K562 (cell line): ENCODE measurements around the gene CFAP58. TPM values are rescaled to one million over a fixed set of nuclear protein-coding genes. Genes with fewer than 3 reads are reported as not detected.

Source experiments
- ATAC-seq: fragments of 200-7000 bp; cut with Tn5 transposase; 3 replicates; pipeline ENCODE4 v1.9.1; 2020; ENCODE audit warnings: moderate library complexity
- Bru-seq: library from RNA; stranded (reverse); fragments of 400-500 nt; gene quantifications from one replicate; lab custom pipeline; 2021; lab: Mats Ljungman, UMichigan
- BruChase-seq, 2 experiments: library from RNA; stranded (reverse); fragments of 400-500 nt; gene quantifications; one replicate each; lab custom pipeline; 2021; lab: Mats Ljungman, UMichigan
- BruUV-seq: library from RNA; stranded (reverse); fragments of 400-500 nt; replicated peaks from 2 replicates; lab custom pipeline; 2021; lab: Mats Ljungman, UMichigan
- CTCF ChIA-PET: fragments of 300-600 bp; formaldehyde crosslinking; extraction: SDS; loops from one replicate; lab custom pipeline; 2021; ENCODE audit warnings: low intra/inter-chr PET ratio; lab: Yijun Ruan, JAX
- POLR2A ChIA-PET: fragments of 300-600, 350-650 bp; sonication (Branson Sonifier 250); formaldehyde crosslinking; extraction: SDS; loops from one replicate; lab custom pipeline; 2021; ENCODE audit warnings: antibody characterized with exemption, inconsistent platforms; lab: Yijun Ruan, JAX
- DNase-seq, 4 experiments: peaks; one replicate each; pipeline versions ENCODE4 v3.0.0 to v3.0.0-alpha.2; 2011 to 2018; ENCODE audit warnings: low spot score in 3 of 4, mixed read lengths in 3 of 4; ENCODE audit errors: extremely low read depth in 1 of 4
- FAIRE-seq: peaks from 2 replicates; lab custom pipeline; 2011; peaks lifted over from hg19 to GRCh38; lab: Jason Lieb, UNC
- H2AFZ ChIP-seq: 2 replicates; pipeline ENCODE4 v1.6.0; 2011; ENCODE audit warnings: low read depth, low read length, control low read depth, inconsistent platforms
- H3K27ac ChIP-seq: fragments of 200-600 bp; 3 replicates; pipeline ENCODE4 v1.8.0; 2011; ENCODE audit warnings: low read depth, mild to moderate bottlenecking, control low read depth, inconsistent platforms, low read length, moderate library complexity, mixed read lengths; ENCODE audit errors: extremely low read depth
- H3K27me3 ChIP-seq, 2 experiments: fragments of 300-600 bp in 1 of 2; 2 replicates in 1 of 2; 3 replicates in 1 of 2; pipeline versions ENCODE4 v1.6.0 to v1.8.0; 2011; ENCODE audit warnings: inconsistent platforms in 2 of 2, low read length in 2 of 2, mild to moderate bottlenecking in 1 of 2, mixed read lengths in 1 of 2, moderate library complexity in 1 of 2; ENCODE audit not compliant: control insufficient read depth in 2 of 2, insufficient read depth in 2 of 2
- H3K36me3 ChIP-seq: fragments of 300-600 bp; 3 replicates; pipeline ENCODE4 v1.8.0; 2011; ENCODE audit warnings: mild to moderate bottlenecking, low read length, inconsistent platforms; ENCODE audit not compliant: control insufficient read depth, insufficient read depth
- H3K4me1 ChIP-seq, 2 experiments: fragments of 200-600 bp in 1 of 2; replicated peaks in 1 of 2; 2 replicates in 1 of 2; 3 replicates in 1 of 2; pipeline versions ENCODE4 v1.5.1 to v1.8.0; 2011; ENCODE audit warnings: inconsistent platforms in 2 of 2, low read length in 2 of 2, mild to moderate bottlenecking in 1 of 2, mixed read lengths in 1 of 2, moderate library complexity in 1 of 2; ENCODE audit not compliant: control insufficient read depth in 2 of 2, insufficient read depth in 2 of 2
- H3K4me2 ChIP-seq: 2 replicates; pipeline ENCODE4 v1.6.1; 2011; ENCODE audit warnings: low read length, control low read depth, inconsistent platforms, mixed read lengths; ENCODE audit not compliant: insufficient read depth
- H3K4me3 ChIP-seq: fragments of 200-600 bp; sonication (generic), shearing (Covaris generic); 2 replicates; pipeline ENCODE4 v1.5.1; 2016; ENCODE audit warnings: control low read depth, inconsistent platforms
- H3K79me2 ChIP-seq: fragments of 200-600 bp; 3 replicates; pipeline ENCODE4 v1.8.0; 2011; ENCODE audit warnings: low read length, inconsistent platforms; ENCODE audit not compliant: control insufficient read depth, insufficient read depth
- H3K9ac ChIP-seq, 2 experiments: 2 replicates each; pipeline versions ENCODE4 v1.6.0 to v1.6.1; 2011; ENCODE audit warnings: low read depth in 2 of 2, low read length in 2 of 2, control low read depth in 1 of 2, inconsistent platforms in 1 of 2, mild to moderate bottlenecking in 1 of 2, mixed read lengths in 1 of 2; ENCODE audit not compliant: insufficient read depth in 1 of 2
- H3K9me1 ChIP-seq: one replicate; pipeline ENCODE4 v1.6.0; 2011; ENCODE audit warnings: inconsistent platforms, mild to moderate bottlenecking, low read length, moderate library complexity; ENCODE audit not compliant: control insufficient read depth, insufficient read depth
- H3K9me3 ChIP-seq: replicated peaks from 2 replicates; pipeline ENCODE4 v1.5.1; 2011; ENCODE audit warnings: low read depth, low read length, inconsistent platforms; ENCODE audit not compliant: control insufficient read depth, insufficient read depth
- H4K20me1 ChIP-seq: replicated peaks from 2 replicates; pipeline ENCODE4 v1.6.1; 2011; ENCODE audit warnings: low read length, inconsistent platforms, mixed read lengths; ENCODE audit not compliant: control insufficient read depth, insufficient read depth
- GABPA ChIP-seq: fragments of 200-800 bp; sonication (Bioruptor generic); conservative IDR thresholded peaks from 2 replicates; pipeline ENCODE4 v1.6.1; 2016; ENCODE audit warnings: low read depth, missing genetic modification characterization, missing compliant biosample characterization
- GABPB1 ChIP-seq: sonication (generic); formaldehyde crosslinking; IDR thresholded peaks from 2 replicates; pipeline ENCODE4 v1.8.0; 2022; ENCODE audit warnings: mild to moderate bottlenecking, missing genetic modification reagents
- HCFC1 ChIP-seq: IDR thresholded peaks from 2 replicates; pipeline ENCODE4 v1.6.1; 2012; ENCODE audit warnings: low read depth, low read length, improper control_type of control experiment
- PHTF2 ChIP-seq: fragments of 250-450 bp; sonication (Bioruptor Pico); IDR thresholded peaks from 2 replicates; pipeline ENCODE4 v1.5.0; 2021; ENCODE audit warnings: mild to moderate bottlenecking
- TBP ChIP-seq: optimal IDR thresholded peaks from 2 replicates; pipeline ENCODE3; 2011; ENCODE audit warnings: low read depth, low read length, improper control_type of control experiment
- ZFP36 ChIP-seq: fragments of 150-350 bp; IDR thresholded peaks from 2 replicates; pipeline ENCODE4 v1.6.1; 2018; ENCODE audit warnings: low read length, low read depth; ENCODE audit not compliant: partially characterized antibody
- WGBS: fragments of 100-300 bp; shearing (Covaris generic); methylation state at CpG from one replicate; pipeline ENCODE4 v1.1.6; 2016; ENCODE audit warnings: low coverage, mixed read lengths; ENCODE audit not compliant: insufficient coverage; ENCODE audit errors: missing lambda C conversion rate; 5-methylcytosine and 5-hydroxymethylcytosine counted together
- in situ Hi-C: fragments of 300-500 bp; cut with MboI; formaldehyde crosslinking; loops from 4 replicates; pipeline ENCODE4 v1.15.0; 2018; ENCODE audit warnings: inconsistent platforms, mixed read lengths
- intact Hi-C: fragments of 100-400 bp; cut with micrococcal nuclease; formaldehyde crosslinking; loops from 2 replicates; pipeline ENCODE4 v1.14.2; 2022
- long read RNA-seq, 3 experiments: library from polyadenylated mRNA in 2 of 3; library from RNA in 1 of 3; unstranded in 2 of 3; stranded (forward) in 1 of 3; transcript quantifications; one replicate each; pipeline ENCODE4 v2.0.0, GENCODE V29; 2019 to 2022
- polyA minus RNA-seq, 3 experiments: library from RNA; depleted of rRNA, polyadenylated mRNA; stranded (reverse); fragments of >200 nt; gene quantifications; 2 replicates each; pipeline ENCODE4 v1.2.3, GENCODE V29; 2011
- polyA plus RNA-seq, 8 experiments: library from polyadenylated mRNA; depleted of rRNA in 4 of 8; stranded (reverse) in 5 of 8; unstranded in 3 of 8; fragments of >200 nt; fragmentation: Nextera tagmentation in 2 of 8; fragmentation: Illumina TruSeq in 1 of 8; extraction: Ambion mirVana in 2 of 8; extraction: Trizol in 1 of 8; gene quantifications; 2 replicates each; pipeline versions ENCODE4 v1.2.1 to v1.2.3, GENCODE V29; 2011 to 2014; ENCODE audit warnings: inconsistent platforms in 1 of 8, missing spikeins in 1 of 8
- total RNA-seq, 7 experiments: library from RNA; depleted of rRNA in 6 of 7; stranded (reverse); fragments of >200 nt in 6 of 7; fragmentation: Illumina TruSeq in 2 of 7; extraction: Trizol in 2 of 7; gene quantifications; 2 replicates each; pipeline versions ENCODE4 v1.2.1 to v1.2.3, GENCODE V29; 2011 to 2021; ENCODE audit warnings: low replicate concordance in 1 of 7
- TF ChIP-seq, protein P1 (sequence below), 2 experiments: fragments of 450-650 bp; conservative IDR thresholded peaks; 2 replicates each; pipeline ENCODE4 v1.6.1; 2017; ENCODE audit warnings: mild to moderate bottlenecking in 2 of 2, moderate library complexity in 2 of 2
- TF ChIP-seq, protein P2 (sequence below): sonication (generic); formaldehyde crosslinking; IDR thresholded peaks from 2 replicates; pipeline ENCODE4 v1.8.0; 2022; ENCODE audit warnings: missing genetic modification reagents, mild to moderate bottlenecking, moderate library complexity, borderline replicate concordance

Gene CFAP58, protein sequence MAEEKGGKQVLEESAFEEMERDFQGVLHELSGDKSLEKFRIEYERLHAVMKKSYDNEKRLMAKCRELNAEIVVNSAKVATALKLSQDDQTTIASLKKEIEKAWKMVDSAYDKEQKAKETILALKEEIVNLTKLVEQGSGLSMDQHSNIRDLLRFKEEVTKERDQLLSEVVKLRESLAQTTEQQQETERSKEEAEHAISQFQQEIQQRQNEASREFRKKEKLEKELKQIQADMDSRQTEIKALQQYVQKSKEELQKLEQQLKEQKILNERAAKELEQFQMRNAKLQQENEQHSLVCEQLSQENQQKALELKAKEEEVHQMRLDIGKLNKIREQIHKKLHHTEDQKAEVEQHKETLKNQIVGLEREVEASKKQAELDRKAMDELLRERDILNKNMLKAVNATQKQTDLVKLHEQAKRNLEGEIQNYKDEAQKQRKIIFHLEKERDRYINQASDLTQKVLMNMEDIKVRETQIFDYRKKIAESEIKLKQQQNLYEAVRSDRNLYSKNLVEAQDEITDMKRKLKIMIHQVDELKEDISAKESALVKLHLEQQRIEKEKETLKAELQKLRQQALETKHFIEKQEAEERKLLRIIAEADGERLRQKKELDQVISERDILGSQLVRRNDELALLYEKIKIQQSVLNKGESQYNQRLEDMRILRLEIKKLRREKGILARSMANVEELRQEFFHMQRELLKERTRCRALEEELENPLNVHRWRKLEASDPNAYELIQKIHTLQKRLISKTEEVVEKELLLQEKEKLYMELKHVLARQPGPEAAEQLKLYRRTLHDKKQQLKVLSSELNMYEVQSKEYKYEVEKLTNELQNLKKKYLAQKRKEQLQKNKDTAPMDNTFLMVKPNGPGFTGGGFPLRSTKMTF
- 0.30 and 3.4 TPM in 2 replicates for total RNA-seq (2011; cell fraction: chromatin; rRNA removed; ENCODE audit: low replicate concordance)
- total RNA-seq (2011; cell fraction: nucleolus; rRNA removed) = 0.33 and 0.92 TPM in 2 replicates
- 1.1 and 1.2 TPM in 2 replicates for total RNA-seq (2011; cell fraction: nucleoplasm; rRNA removed)
- total RNA-seq (2014; rRNA removed) (0.45 and 2.0 TPM in 2 replicates), total RNA-seq (2014; rRNA removed; fragmentation: Illumina TruSeq; extraction: Trizol) (0.98 and 1.2 TPM in 2 replicates), total RNA-seq (2015; rRNA removed; fragmentation: Illumina TruSeq; extraction: Trizol) (0.54 and 0.68 TPM in 2 replicates), total RNA-seq (2021) (0.60 and 0.69 TPM in 2 replicates), polyA plus RNA-seq (2011; rRNA removed) (0.62 and 1.2 TPM in 2 replicates), polyA plus RNA-seq (2014; fragmentation: Illumina TruSeq; extraction: Trizol) (0.71 and 0.72 TPM in 2 replicates), polyA plus RNA-seq (2014; fragmentation: Nextera tagmentation; extraction: Ambion mirVana) (under 1 TPM; 0.08 to 0.52 TPM), polyA plus RNA-seq (2014; rRNA removed) (0.42 and 1.0 TPM in 2 replicates), polyA minus RNA-seq (2011; rRNA and poly(A)+ RNA removed) (0.88 and 1.3 TPM in 2 replicates), Bru-seq, nascent RNA (percentile 28 among the genes with signal in this experiment), BruChase-seq, experiment 1, labeled RNA remaining after a 2-hour chase (percentile 30 among the genes with signal in this experiment), BruChase-seq, experiment 2, labeled RNA remaining after a 6-hour chase (percentile 31 among the genes with signal in this experiment)
- polyA plus RNA-seq (2011; cell fraction: cytosol; rRNA removed) = 0.06 and 0.22 TPM in 2 replicates
- 1.4 and 1.5 TPM in 2 replicates for polyA plus RNA-seq (2011; cell fraction: nucleus; rRNA removed)
- polyA plus RNA-seq (2012) = 0.51 and 1.7 TPM in 2 replicates
- polyA minus RNA-seq (2011; cell fraction: cytosol; rRNA and poly(A)+ RNA removed) = 0.48 and 0.91 TPM in 2 replicates
- polyA minus RNA-seq (2011; cell fraction: nucleus; rRNA and poly(A)+ RNA removed) = 0.40 and 1.3 TPM in 2 replicates
- long read RNA-seq, experiment 1 = 0 reads
- long read RNA-seq, experiment 2 = 0 reads
- long read RNA-seq, experiment 3 = 0 reads

DNA sequence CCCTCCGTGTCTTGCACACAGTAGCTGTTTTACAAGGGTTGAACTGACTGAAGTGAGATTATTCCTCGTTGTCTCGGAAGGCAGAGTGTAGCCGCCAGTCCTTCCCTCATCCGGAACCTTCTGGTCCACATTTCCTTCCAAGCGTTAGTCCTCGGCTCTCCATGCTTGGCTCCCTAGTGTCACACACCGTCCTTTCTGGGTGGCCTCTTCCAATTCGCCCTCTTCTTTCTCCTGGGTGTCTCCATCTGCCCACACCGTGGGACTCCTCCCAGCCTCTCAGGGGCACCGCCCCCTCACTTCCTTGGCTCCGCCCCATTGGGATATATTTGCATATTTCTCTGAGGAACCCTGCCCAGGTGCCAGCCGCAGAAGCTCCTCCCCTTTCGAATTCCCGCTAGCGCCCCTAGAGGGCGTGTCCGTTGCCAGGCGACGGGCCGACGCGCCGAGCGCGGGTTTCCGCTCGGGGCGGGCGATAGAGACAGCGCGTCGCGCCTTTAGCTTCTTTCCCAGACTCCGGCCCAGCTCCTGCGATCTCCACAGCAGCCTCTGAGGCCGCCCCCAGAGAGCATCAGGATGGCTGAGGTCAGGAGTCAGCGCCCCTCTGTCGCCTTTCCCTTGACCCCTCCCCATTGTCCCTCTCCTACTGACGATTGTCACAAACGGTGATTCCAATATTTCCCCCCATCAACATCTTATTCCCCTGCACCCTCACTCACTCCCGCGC is at the start of gene CFAP58:
CFAP58 (plus strand) TSS at position 509 of the 724 bp plus-strand sequence; CDS start at position 574, 65 bp downstream.
- peak within 1 kb of the TSS; percentile 56 for H3K4me3 ChIP-seq
- H2AFZ ChIP-seq = peak within 1 kb of the TSS; percentile 99
- no peaks in the 10 kb centered on the region for H3K27me3 ChIP-seq
- peak; percentile 97 for FAIRE-seq
- no peaks in the 10 kb centered on the region for H4K20me1 ChIP-seq
- H3K4me2 ChIP-seq = peak within 1 kb of the TSS; percentile 98
- under 1% methylated on average over 24 of the region's 43 CpGs for WGBS
- ChIA-PET CTCF (interaction anchor here (0.6 to 7.1 kb wide), 2 partner anchors 62 to 392 kb away, joined by 3 to 63 read pairs; no protein-coding TSS in a partner anchor), POLR2A (interaction anchor here (0.6 to 1.7 kb wide), 10 partner anchors 14 to 432 kb away, joined by 3 to 6 read pairs (median 4); partner anchors contain the start of gene ITPRIP)
- no TSS peak for BruUV-seq
- ATAC-seq = peak; percentile 98
- peak; percentile 91 to 94 (median 92) for DNase-seq
- no peaks in the 10 kb centered on the region; the same call in 2 of the 3 replicates for H3K36me3 ChIP-seq
- peak within 1 kb of the TSS; percentile 53; the same call in 1 of the 3 replicates for H3K27ac ChIP-seq
- H3K9me1 ChIP-seq = no peaks in the 10 kb centered on the region
- peaks cover 2% of the 10 kb centered on the region; the same call in 2 of the 3 replicates for H3K79me2 ChIP-seq
- no peaks in the 10 kb centered on the region for H3K9me3 ChIP-seq
- intact Hi-C loops (loop anchor here (5.0 kb wide), 3 partner anchors 231 to 466 kb away; partner anchors contain the start of gene SFR1), in situ Hi-C loops (no loop called here)
- peaks cover 5 to 24% of the 10 kb centered on the region in 2 experiments for H3K4me1 ChIP-seq
- peak within 1 kb of the TSS; percentile 63 to 81 for H3K9ac ChIP-seq
- TF ChIP-seq TBP = peak; percentile 40
- TF ChIP-seq HCFC1 = peak; percentile 71
- peak; percentile 65 for TF ChIP-seq GABPA (tag)
- TF ChIP-seq ZFP36 = peak; percentile 3
- TF ChIP-seq GABPB1 (CRISPR knock-in tag) = 0 out of 2 replicates have a peak, but pooled peaks have one; percentile 33
- TF ChIP-seq, protein P1, sequence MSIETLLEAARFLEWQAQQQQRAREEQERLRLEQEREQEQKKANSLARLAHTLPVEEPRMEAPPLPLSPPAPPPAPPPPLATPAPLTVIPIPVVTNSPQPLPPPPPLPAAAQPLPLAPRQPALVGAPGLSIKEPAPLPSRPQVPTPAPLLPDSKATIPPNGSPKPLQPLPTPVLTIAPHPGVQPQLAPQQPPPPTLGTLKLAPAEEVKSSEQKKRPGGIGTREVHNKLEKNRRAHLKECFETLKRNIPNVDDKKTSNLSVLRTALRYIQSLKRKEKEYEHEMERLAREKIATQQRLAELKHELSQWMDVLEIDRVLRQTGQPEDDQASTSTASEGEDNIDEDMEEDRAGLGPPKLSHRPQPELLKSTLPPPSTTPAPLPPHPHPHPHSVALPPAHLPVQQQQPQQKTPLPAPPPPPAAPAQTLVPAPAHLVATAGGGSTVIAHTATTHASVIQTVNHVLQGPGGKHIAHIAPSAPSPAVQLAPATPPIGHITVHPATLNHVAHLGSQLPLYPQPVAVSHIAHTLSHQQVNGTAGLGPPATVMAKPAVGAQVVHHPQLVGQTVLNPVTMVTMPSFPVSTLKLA (conservative IDR thresholded peaks at IDR 0.05) = peak in 1 of 2 experiments; percentile 75; a peak in 2 of 4 replicates
- no peak for TF ChIP-seq PHTF2 (CRISPR knock-in tag)
- TF ChIP-seq, protein P2, sequence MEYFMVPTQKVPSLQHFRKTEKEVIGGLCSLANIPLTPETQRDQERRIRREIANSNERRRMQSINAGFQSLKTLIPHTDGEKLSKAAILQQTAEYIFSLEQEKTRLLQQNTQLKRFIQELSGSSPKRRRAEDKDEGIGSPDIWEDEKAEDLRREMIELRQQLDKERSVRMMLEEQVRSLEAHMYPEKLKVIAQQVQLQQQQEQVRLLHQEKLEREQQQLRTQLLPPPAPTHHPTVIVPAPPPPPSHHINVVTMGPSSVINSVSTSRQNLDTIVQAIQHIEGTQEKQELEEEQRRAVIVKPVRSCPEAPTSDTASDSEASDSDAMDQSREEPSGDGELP (CRISPR knock-in tag) = peak; percentile 69
